Measurements from ENCODE around the gene DCT. TPM values are rescaled to one million over a fixed set of nuclear protein-coding genes. Genes with fewer than 3 reads are reported as not detected.

DCT gene
- polyA plus RNA-seq, 1 of the 3 experiments (the other 2 are of a cell fraction), result 0.03 TPM

- POLR2A ChIA-PET, result interaction anchor here (1.0 to 1.4 kb wide), 2 partner anchors 160 to 182 kb away, joined by 3 to 4 read pairs; partner anchors contain the start of gene TGDS
- peak; percentile 81 for TF ChIP-seq SMC3 (IDR thresholded peaks at IDR 0.05; ENCODE audit: low read depth, low read length)
- TF ChIP-seq RXRA (IDR thresholded peaks at IDR 0.05; ENCODE audit: borderline replicate concordance, low read depth), result no peak
- TF ChIP-seq, protein P1, sequence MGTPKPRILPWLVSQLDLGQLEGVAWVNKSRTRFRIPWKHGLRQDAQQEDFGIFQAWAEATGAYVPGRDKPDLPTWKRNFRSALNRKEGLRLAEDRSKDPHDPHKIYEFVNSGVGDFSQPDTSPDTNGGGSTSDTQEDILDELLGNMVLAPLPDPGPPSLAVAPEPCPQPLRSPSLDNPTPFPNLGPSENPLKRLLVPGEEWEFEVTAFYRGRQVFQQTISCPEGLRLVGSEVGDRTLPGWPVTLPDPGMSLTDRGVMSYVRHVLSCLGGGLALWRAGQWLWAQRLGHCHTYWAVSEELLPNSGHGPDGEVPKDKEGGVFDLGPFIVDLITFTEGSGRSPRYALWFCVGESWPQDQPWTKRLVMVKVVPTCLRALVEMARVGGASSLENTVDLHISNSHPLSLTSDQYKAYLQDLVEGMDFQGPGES (IDR thresholded peaks at IDR 0.05; ENCODE audit: low read depth, low read length), result no peak
- no peak for TF ChIP-seq FOXM1 (IDR thresholded peaks at IDR 0.05; ENCODE audit: low read depth)
- TF ChIP-seq, protein P2, sequence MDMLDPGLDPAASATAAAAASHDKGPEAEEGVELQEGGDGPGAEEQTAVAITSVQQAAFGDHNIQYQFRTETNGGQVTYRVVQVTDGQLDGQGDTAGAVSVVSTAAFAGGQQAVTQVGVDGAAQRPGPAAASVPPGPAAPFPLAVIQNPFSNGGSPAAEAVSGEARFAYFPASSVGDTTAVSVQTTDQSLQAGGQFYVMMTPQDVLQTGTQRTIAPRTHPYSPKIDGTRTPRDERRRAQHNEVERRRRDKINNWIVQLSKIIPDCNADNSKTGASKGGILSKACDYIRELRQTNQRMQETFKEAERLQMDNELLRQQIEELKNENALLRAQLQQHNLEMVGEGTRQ (IDR thresholded peaks at IDR 0.05; ENCODE audit: borderline replicate concordance, low read depth, low read length), result no peak
- TF ChIP-seq GABPA (IDR thresholded peaks at IDR 0.05; ENCODE audit: low read depth), result no peak
- no peak for TF ChIP-seq YY1 (IDR thresholded peaks at IDR 0.05; ENCODE audit: low read depth)
- no peak for TF ChIP-seq EZH2phosphoT487 (IDR thresholded peaks at IDR 0.05; ENCODE audit: borderline replicate concordance, low read depth)
- no peak for TF ChIP-seq TCF12 (IDR thresholded peaks at IDR 0.05)
- TF ChIP-seq NRF1 (IDR thresholded peaks at IDR 0.05; ENCODE audit: low read depth, low read length), result no peak
- TF ChIP-seq MXI1 (IDR thresholded peaks at IDR 0.05; ENCODE audit: low read depth, low read length), result no peak; the same call in 1 of the 2 replicates
- TF ChIP-seq SIN3A (IDR thresholded peaks at IDR 0.05; ENCODE audit: borderline replicate concordance, low read depth, low read length), result no peak
- peak; percentile 88 for TF ChIP-seq RAD21 (IDR thresholded peaks at IDR 0.05; ENCODE audit: low read length)
- TF ChIP-seq CTCF (IDR thresholded peaks at IDR 0.05), result peak; percentile 74
- TF ChIP-seq MEF2A (IDR thresholded peaks at IDR 0.05; ENCODE audit: borderline replicate concordance, low read depth), result no peak
- DNase-seq, result peak; percentile 60
Measured at GRCh38 chr13:94435604-94436226, 43.8 kb downstream of the DCT start.

More at GRCh38 chr13:94435604-94436226, 43.8 kb downstream of the DCT start:
- no peaks in the 10 kb centered on the region for H3F3A ChIP-seq (replicated peaks; ENCODE audit: insufficient read depth)
- no peak overlapping the region for H3K9ac ChIP-seq
- no peaks in the 10 kb centered on the region for H3K79me2 ChIP-seq (ENCODE audit: insufficient read depth)
- H3K9me2 ChIP-seq, result no peaks in the 10 kb centered on the region
- no peak overlapping the region for H3K4me2 ChIP-seq
- no peak overlapping the region for H3K27ac ChIP-seq (ENCODE audit: low read depth in 2 of 2, low read length in 1 of 2)
- no peaks in the 10 kb centered on the region for H4K20me1 ChIP-seq (ENCODE audit: insufficient read depth)
- CTCF ChIA-PET, result interaction anchor here (0.6 to 18.1 kb wide), 47 partner anchors 9 to 1459 kb away, joined by 3 to 307 read pairs (median 4); partner anchors contain the start of genes GPR180 and TGDS
- H3K9me3 ChIP-seq, result no peaks in the 10 kb centered on the region
- H3K27me3 ChIP-seq (ENCODE audit: insufficient read depth), result no peaks in the 10 kb centered on the region; the same call in 1 of the 2 replicates
- H3K4me3 ChIP-seq (ENCODE audit: low read depth in 2 of 2, low read length in 1 of 2), result no peak overlapping the region; a peak in 1 of 4 replicates
- 26% methylated on average over 4 of the region's 4 CpGs for WGBS (ENCODE audit: low lambda C conversion rate)
- no peak overlapping the region for H2AFZ ChIP-seq (ENCODE audit: low read depth)
- no peaks in the 10 kb centered on the region; a peak in 1 of 4 replicates for H3K4me1 ChIP-seq (ENCODE audit: control insufficient read depth in 1 of 2, insufficient read depth in 2 of 2, low read depth in 1 of 2, low read length in 1 of 2)
- H3K36me3 ChIP-seq (replicated peaks in 1 of 2; ENCODE audit: control insufficient read depth in 1 of 2, insufficient read depth in 2 of 2, low read length in 1 of 2), result no peaks in the 10 kb centered on the region

All from SK-N-SH (cell line).